COLO829 (cell line): ENCODE measurements around the gene SLC7A8.
A peak's percentile ranks its signal among the peaks of the same experiment; 100 is the strongest.

ENCODE experiments used
- DNase-seq: peaks from one replicate; pipeline ENCODE4 v3.0.0; 2012; ENCODE audit warnings: low spot score

SLC7A8 gene

DNA sequence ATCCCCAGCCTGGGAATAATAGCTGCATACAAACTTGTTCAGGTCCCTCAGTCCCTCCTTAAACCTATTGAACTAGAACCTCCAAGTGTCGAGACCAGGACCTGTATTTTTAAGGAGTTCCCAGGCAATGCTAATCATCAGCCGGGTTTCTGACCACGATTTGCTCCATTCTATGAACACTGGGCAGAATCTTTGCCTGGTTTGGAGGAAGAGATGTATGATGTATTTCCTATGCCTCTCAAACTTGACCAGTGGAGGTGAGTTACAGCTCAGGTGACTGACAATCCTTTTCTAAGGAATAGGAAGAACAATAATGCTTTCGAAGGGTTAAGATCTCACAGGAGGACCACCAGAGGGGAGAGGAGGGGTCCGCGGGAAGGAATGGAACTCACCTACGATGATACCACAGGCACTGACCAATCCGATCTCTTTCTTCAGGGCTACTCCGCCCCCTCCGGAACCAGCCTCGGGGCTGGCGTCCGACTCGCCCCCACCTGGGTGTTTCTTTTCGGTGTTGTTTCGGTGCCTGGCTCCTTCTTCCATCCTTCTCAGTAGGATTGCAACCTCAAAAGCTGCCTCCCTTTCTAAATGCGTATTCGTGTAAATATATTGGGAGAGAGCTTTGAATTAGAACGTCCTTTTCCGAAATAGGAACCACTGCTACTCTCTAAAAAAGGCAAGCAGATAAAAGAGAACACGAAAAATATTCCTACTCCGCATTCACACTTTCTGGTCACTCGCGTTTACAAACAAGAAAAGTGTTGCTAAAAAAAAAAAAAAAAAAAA, 895 bp downstream of the SLC7A8 start:
- DNase-seq = no peak

- DNase-seq = no peak
These were observed 1.5 kb downstream of the SLC7A8 start for GRCh38 chr14:23181946-23182345.

DNA sequence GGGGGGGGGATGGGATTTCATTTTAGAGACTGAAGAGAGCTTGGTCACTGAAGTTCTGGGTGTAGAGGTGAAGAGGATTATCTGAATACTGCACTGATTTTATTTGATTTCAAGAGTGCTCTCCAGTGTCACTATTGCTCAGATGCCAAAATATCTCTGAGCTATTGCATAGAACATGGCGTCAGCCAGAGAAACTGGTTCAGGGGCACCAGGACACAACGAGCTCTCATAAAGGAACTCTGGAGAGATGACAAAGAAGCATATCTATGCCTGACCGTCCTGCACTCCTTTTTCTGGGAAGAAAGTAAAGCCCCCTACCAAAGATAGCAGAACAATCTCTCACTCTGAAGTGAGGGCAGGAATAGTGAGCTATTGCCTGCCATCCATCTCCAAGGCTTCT, 2.0 kb downstream of the SLC7A8 start:
- DNase-seq = no peak

DNA sequence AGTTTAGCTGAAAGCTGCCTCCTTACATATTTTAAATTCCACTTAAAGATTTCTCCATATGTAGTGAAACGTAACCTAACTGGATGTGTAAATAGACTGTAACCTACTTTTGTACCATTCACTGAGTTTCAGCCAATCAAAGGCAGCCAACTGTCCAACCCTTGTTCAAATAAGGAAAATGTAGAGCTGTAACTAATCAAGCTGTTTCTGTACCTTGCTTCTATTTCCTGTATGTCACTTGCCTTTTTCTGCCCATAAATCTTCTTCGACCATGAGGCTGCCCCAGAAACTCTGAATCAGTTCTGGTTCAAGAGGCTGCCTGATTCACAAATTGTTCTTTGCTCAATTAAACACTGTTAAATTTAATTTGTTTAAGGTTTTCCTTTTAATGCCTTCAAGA, 6.3 kb downstream of the SLC7A8 start:
- DNase-seq = no peak

GRCh38 chr14:23175823-23176222, 7.6 kb downstream of the SLC7A8 start:
- no peak for DNase-seq

DNA sequence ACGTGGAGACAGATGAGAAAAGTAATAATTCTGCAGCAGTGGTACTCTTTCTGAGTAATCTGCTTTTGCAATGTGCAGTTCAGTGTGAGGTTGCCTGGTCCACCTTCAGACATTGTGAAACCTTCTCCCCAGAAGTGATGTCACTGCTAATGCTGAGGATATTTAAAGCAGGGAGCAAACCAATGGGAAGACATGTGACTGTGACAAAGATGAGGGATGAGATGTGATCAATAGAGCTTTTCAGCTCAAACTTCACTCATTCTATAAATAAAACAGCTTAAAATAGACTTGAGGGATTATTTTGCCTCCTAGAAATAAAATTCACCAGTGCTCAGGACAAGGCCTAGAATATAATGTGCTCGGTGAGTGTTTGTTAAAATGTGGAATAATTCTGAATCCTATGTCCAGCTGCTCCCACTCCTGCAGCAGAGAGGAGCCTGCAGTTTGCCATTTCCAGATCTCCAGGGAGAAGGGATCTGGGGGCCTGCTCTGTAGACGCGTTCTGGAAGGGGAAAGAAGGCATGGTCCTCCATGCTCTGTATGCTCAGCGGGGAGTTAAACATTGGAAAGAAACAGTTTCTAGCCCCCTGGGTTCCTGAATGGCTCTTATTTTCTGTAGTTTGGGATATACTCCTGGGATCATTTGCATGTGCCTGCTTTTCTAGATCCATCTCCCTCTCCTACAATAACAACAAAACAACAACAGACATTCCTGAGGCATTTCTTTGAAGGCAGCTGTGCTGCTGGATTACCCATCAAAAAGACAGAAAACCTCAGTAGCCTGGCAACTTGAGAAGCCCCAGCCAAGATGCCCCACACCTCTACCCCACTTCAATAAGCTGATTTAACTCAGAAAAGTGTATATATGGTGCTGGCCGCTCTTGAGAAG, 8.9 kb downstream of the SLC7A8 start:
- DNase-seq = peak; percentile 84

- DNase-seq = no peak
These were observed 9.7 kb downstream of the SLC7A8 start for GRCh38 chr14:23173796-23174195.

DNA sequence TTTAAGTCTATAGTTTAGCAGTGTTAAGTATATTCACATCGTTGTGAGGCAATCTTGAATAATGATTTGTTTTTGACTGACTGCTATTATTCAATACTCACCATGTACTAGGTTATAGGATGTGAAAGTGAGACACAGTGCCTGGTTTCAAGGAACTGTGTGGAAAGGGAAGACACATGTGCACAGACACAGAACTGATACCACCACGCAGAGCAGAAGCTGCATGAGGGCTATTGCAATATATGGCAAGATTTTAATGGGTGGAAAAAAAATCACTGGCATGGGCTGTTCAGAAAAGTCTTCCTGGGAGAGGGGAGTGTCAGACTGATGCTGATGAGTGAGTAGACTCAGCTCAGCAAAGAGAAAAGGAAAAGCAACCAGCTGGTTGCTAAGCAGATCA, 10.4 kb downstream of the SLC7A8 start:
- no peak for DNase-seq

GRCh38 chr14:23172574-23172973, 10.9 kb downstream of the SLC7A8 start:
- no peak for DNase-seq

- no peak for DNase-seq
These were observed 11.4 kb downstream of the SLC7A8 start for GRCh38 chr14:23172096-23172495.

- no peak for DNase-seq
These were observed 12.1 kb downstream of the SLC7A8 start for GRCh38 chr14:23171222-23171975.

- no peak for DNase-seq
These were observed 13.8 kb downstream of the SLC7A8 start for GRCh38 chr14:23169622-23170021.

DNA sequence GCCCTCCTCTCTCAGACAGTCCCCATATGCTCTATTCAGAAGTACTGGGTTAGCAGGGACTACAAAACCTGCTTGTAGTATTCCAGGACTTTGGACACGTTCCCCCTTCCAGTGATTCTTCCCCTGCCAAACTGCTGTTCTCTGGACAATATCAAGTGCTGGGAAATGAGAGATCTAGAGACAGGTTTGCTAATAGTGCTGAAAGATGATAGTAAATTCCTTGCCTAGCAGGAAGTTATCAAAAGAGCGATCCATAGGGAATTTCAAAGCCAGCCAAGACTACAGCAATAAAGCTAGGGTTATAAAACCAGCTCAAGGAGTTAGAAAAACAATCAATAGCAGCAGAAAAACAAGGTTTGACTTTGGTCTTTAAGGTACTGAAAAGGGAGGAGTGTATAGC, 15.2 kb downstream of the SLC7A8 start:
- DNase-seq = no peak

- DNase-seq = no peak
These were observed 16.2 kb downstream of the SLC7A8 start for GRCh38 chr14:23167116-23167847.

- no peak for DNase-seq
These were observed 18.5 kb downstream of the SLC7A8 start for GRCh38 chr14:23164949-23165348.

DNA sequence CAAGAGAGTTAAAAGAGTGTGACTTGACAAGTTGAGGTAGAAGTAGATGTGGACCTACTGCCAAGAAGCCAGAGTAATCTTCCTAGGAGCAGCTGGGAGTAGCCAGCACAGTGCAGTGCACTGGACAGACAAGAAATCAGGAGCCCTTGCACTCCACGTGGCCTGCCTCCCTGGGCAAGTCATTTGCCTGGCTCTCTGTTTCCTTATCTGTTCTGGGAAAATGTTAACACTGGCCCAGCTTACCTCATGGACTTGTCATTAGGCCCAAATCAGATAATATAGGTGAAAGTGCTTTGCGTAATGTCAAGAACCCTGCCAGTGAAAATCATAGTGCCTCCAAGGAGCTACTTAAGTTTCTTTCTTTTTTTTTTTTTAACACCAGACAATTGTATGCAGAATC, 19.2 kb downstream of the SLC7A8 start:
- no peak for DNase-seq

DNA sequence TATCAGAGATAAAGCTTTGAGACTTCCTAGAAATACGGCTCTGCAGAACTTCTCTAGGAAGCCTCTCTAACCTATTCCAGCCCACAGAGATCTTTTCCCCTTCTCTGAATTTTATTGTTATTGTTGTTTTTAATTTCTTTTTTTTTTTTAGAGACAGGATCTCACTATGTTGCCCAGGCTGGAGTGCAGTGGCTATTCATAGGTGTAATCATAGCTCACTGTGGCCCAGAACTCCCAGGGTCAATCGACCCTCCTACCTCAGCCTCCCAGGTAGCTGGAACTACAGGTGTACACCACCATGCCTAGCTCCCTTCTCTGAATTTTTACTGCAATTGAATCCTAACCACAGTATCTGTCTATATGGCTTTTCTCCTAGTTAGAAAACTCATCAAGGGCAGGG, 19.6 kb downstream of the SLC7A8 start:
- DNase-seq = no peak

DNA sequence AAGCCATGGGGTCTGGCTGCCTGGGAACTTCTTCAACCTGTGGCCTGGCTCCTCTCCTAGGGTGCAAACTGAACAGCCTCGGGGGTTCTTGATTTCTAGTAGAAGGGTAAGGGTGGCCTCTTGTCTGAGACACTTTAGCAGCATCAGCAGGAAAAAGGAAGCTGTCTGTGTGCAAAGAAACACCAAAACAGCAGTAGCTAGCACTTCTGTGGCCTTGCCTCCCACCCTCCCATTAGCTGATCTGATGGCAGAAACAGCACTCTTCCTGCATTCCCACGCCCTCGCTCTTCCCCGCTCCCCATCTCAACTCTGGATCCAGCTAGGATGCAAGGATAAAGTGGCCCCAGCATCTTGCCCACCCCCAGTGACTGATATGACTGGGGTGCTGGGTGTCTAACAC, 20.7 kb downstream of the SLC7A8 start:
- no peak for DNase-seq

DNA sequence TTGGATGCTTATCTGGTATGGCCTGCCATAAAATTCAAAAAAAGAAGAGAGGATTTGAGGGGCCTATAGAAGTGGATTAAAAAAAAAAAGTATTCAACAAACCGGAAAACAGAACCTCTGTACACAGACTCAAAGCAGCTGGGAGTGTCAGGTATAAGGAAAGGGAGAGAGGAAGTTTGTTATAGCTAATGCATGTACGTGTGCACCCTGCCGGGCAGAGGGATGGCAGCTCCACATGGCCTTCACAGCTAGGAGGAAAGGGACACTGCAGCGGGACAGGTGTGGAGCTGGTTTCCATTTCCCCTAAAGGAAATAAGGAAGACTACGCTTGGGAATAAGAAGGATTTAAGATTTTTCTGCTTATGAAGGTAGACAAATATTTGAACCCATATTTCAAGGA, 21.5 kb downstream of the SLC7A8 start:
- no peak for DNase-seq

- peak; percentile 31 for DNase-seq
These were observed 22.4 kb downstream of the SLC7A8 start for GRCh38 chr14:23160924-23161522.

DNA sequence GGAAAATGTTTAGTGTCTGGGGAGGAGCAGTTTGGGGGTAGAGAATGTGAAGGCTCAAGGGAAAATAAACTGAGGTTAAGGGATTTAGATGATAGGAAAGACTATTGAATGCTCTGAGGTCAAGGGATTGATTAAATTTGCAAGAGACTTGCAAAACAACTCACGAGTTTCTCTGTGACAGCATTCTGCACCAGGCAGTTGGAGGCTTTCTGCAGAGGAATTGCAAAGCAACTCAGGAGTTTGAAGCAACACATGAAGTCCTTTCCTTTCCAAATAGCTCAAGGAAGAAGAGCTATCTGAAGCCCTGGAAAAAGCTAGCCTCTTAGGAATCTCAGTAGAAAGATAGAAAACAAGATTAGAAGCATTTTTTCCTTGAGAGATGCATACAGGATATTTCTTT, 23.9 kb downstream of the SLC7A8 start:
- no peak for DNase-seq

DNA sequence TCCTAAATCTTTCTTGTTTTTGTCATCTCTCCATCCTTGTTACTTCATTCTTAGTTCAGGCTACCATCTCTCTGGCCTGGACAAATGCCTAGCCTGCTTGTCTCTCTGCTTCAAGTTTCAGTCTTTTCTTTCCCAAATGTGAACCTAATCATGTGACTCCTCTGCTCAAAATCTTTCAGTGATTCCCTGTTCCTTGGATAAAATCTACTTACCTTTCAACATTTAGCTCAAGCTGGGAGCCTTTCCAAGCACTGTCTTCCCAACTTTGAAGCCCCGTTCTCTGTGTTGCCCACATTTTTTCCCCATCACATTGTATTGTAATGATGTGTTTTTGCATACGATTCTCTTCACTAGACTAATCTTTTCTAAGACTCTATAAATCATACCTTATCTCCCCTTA, 24.7 kb downstream of the SLC7A8 start:
- no peak for DNase-seq
